ENCODE results near the gene CUL3. TPM values are rescaled to one million over a fixed set of nuclear protein-coding genes. Genes with fewer than 3 reads are reported as not detected.
"Not testable (repeated sequence)": the region's sequence is repeated elsewhere in the genome, so short reads cannot be mapped to it uniquely, and the experiment has no call there.

Gene CUL3
- total RNA-seq, 1 donor from 2014 or later: 98.6 TPM

DNA sequence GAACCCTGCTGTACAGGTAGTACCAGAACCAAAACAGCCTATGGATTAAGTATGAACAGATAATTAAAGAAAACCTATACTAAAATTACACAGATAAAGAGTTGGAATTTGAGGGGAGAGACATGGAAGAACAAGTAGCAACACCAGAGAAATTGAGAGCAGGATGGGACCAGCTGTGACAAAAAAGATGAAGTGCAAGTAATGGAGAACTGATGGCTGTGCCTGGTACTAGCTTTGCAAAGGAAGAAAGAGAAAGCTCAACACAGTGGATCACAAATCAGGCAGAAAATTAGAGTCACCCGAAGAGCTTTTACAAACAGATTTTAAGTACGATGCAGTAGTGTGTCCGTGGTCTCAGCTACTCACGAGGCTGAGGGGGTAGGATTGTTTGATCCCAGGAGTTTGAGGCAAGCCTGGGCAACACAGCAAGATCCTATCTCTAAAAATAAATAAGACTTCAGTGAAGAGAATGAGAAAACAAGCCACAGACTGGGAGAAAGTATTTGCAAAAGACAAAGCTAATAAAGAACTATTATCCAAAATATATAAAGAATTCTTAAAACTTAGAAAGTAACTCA, 46.5 kb downstream of the CUL3 start:
- DNase-seq: no peak

DNA sequence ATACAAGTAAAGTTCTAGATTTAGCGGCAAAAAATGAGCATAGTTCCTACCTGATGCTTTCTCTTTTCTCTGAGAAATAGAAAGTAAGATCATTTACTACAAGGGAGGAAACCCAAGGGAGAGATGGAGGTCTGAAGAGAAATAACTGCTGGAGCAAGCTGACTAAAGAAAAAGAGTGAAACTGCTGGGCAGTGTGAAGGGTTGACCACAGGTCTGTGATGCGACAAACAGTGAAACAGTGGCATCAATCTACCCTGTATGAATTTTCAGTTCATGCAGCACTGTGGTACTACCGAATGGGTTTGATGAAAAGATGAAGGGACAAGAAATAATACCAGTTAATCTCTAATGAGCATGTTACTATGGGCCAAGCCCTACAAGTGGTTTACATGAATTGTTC, 52.2 kb downstream of the CUL3 start:
- no peak for DNase-seq

DNA sequence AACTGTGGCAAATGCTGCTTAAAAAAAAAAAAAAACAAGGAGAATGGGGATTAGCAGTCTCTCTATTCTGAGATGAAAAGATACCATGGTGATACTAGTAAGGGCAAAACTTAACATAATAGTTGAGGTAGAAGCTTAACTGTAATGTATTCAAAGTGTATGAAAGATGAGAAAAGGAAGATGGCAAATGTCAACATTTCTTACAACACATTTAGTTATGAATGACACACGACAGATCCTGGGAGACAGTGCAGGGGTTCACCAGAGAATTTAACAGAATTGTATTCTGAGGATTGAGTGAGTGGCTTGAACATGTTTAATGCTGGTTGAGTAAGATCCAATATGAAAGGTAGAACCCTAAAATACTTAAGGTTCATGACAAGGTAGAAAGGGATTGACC, 52.7 kb downstream of the CUL3 start:
- no peak for DNase-seq

DNA sequence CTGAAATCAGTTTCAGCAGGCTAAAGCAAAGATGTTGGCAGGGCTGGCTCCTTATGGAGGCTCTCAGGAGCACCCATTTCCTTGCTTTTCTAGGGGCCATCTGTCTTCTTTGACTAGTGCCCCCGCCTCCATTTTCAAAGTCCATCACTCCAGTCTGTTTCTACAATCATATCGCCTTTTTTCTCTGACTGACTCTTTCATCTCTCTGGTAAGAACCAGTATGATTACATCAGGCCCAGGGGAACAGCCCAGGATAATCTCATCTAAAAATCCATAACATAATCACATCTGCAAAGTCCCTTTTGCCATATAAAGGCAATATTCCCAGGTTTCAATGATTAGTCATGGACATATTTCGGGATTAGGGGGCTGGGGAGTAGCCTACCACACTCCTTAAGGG, 57.0 kb downstream of the CUL3 start:
- DNase-seq: no peak

DNA sequence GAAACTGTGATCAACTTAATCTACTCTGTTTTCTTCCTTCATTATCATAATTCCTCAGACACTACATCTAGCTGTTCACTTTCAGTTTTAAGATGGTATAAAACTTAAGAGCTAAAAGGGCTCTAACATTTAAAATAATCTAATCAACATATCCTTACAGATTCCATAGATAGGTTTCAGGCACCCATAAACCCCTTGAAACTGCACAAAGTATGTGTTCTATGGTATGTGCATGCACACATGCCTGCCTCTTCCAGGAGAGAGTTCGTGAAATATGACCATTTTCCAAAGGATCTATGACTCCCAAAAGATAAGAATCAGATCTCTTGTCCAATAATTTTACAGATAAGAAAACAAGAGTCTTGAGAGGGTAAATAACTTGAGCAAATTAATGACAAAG, 59.4 kb downstream of the CUL3 start:
- DNase-seq: no peak

DNA sequence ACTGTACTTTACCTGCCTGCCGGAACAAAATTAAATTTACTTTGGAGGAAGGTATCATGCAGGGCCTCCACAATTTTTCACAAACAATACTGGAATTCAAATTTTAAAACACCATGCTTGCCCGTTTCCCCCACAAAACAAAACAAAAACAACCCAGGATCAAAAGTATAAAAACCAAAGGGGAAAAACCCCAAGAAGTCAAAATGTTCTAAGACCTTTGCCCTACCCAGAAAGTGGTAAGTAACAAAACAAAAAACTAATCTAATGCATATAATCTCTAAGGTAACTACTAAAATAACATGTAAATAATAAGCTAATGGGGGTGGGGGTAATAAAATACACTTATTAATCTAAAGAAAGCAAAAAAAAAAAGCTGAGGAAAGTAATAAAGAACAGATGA, 60.5 kb downstream of the CUL3 start:
- no peak for DNase-seq

DNA sequence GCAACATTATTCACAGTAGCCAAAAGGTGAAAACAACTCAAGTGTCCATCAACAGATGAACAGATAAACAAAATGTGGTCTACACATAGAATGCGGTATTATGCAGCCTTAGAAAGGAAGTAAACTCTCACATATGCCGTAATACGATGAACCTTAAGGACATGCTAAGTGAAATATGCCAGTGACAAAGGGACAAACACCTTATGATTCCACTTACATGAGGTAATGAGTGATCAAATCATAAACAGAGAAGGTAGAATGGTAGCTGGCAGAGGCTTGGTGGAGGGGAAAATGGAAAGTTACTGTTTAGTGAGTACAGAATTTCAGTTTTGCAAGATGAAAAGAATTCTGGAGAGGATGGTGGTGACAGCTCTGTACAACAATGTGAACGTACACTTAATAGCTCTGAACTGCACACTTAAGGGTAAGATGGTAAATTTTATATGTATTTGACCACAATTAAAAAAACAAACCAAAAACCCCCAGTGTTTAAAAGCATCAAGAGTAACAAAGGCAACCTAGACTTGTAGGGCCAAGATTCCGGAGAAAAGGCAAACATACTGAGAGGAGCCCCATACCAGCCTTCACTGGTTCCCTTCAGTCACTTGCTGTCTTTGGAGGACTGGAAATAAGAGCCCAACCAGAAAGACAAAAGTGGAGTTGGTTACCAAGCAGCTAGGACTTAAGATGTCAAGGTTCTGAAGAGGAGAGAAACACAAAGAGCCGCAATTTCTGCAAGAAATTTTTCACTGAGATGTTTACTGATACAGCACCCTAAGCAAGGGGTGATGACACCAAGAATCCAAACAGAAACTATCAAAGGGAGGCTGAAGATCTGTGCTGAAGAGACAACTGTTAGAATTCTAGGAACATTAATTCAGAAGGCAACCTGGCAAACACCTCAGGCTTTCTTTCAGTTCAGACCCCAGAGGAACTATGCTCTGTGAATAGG, 61.3 kb downstream of the CUL3 start:
- no peak for DNase-seq

DNA sequence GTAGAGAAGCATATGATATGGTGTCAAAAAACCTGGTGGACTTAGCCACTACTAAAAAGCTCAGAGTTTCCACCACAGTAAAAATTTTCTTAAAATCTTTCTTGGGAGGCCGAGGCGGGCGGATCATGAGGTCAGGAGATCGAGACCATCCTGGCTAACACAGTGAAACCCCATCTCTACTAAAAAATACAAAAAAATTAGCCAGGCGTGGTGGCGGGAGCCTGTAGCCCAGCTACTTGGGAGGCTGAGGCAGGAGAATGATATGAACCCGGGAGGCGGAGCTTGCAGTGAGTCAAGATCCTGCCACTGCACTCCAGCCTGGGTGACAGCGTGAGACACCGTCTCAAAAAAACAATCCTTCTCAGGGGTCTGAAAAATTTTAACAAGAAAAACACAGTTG, 62.7 kb downstream of the CUL3 start:
- DNase-seq: not testable (repeated sequence)

DNA sequence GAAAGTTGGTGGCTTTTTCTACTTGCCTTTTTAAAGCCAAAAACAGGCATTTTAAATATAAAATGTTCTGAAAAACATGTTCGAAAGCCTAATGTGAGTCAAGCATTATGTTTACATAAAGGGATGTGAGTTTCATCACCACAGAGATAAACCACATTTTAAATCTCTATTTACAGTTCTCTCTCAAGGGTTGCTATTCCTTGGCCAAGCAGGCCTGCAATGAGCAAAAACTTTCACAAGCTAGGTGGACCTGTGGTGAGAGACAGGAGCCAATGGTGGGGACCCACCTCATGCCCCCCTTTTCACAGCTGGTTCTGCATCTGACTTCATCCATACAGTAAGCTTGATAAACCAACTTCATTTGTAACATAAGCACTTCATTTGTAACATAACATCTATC, 65.1 kb downstream of the CUL3 start:
- DNase-seq: no peak

DNA sequence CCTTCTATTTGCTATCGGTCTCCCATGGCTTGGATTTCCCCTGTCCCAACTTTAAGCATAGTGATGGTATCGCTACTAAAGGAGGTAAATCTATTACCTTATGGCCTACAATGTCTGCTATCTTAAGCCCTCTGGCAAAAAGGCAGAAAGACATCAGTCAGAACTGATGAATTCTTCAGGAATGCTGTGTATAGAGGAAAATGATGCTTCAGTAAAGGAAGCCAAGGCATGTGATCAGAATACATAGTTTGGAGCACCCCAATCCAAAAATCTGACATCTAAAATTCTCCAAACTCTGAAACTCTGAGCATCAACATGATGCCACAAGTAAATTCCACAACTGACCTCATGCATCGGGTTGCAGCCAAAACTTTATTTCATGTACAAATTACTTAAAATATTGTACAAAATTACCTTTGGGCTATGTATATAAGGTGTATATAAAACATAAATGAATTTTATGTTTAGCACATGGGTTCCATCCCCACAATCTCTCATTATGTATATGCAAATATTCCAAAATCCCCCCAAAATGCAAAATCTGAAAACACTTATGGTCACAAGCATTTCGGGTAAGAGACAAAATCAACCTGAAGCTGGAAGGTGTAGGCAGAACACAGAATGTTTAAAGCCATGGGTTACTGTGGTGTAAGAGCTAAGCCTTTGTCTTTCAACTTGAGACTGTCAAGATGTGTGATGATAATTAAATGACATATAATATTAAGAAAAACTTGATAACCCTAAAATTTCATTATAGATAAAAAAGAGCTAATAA, 66.2 kb downstream of the CUL3 start:
- no peak for DNase-seq

DNA sequence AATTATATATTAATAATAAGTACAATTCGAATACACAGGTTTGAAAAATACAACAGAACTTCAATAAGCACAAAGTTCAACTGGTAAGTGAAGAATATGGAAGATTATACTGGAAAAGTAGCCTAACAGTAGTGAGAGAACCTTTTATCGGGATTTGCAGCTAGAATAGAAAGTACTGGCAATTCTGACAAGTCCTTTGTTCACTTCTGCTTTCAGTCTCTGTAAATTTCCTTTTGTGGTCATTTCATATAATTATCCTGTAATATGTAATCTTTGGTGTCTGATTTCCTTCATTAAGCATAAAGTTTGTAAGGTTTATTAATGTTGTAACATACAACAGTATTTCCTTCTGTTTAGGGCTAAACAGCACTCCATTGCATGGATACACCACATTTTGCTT, 67.2 kb downstream of the CUL3 start:
- no peak for DNase-seq

DNA sequence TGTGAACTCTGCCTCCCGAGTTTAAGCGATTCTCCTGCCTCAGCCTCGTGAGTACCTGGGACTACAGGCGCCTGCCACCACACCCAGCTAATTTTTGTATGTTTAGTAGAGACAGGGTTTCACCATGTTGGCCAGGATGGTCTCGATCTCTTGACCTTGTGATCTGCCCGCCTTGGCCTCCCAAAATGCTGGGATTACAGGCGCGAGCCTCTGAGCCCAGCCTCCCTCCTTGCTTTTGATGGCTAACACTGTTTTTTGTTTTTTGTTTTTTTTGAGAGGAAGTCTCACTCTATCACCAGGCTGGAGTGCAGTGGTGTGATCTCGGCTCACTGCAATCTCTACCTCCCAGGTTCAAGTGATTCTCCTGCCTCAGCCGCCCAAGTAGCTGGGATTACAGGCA, 68.8 kb downstream of the CUL3 start:
- DNase-seq: not testable (repeated sequence)

DNA sequence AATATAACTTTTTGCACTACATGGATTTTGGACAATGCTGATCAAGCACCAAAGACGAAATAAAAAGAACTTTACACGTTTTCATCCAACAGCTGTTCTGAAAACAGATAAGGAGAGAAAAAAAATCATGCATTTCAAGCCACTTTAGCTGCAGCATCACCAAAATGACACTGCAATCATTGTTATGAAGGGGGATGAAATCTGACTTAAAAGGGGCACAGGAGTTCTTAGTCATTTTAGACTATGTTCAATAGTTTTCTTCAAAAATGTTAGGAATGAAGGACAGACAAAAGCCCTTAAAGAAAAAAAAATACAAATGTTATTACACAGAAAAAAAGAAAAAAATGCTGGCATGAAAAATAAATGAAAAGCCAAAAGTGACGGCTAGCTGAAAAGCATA, 71.2 kb downstream of the CUL3 start:
- no peak for DNase-seq

DNA sequence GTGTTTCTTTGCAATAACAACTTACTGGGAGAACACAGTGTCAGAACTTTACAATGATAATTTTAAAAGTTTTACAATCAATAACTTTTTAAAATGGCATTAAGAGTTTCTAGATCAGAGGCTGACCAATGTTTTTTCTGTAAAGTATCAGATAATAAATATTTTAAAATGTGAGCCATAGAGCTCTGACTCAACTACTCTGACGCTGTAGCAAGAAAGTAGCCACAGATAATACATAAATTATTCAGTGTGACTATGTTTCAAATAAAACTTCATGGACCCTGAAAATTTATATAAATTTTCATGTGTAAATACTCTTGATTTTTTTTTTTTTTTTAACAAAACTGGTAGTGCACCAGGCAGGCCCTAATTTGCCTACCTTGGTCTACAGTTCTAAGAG, 77.4 kb downstream of the CUL3 start:
- DNase-seq: no peak

DNA sequence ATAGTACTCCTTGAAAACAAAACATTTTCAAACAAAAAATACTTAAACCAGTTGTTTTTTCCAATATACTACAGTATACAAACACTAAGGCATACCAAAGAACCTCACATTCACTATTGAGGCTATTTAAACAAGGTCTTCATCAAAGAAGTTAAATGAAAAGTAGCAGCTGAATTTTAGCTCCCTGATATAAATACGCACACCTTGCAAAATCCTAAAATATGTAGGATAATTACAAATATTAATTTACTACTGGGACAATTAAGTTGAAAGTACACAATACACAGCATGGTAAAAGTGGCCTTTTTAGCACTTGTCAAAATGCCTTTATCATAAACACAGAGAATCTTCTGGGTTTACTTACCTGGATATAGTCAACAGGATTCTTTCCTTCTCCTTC, 78.7 kb downstream of the CUL3 start:
- no peak for DNase-seq

DNA sequence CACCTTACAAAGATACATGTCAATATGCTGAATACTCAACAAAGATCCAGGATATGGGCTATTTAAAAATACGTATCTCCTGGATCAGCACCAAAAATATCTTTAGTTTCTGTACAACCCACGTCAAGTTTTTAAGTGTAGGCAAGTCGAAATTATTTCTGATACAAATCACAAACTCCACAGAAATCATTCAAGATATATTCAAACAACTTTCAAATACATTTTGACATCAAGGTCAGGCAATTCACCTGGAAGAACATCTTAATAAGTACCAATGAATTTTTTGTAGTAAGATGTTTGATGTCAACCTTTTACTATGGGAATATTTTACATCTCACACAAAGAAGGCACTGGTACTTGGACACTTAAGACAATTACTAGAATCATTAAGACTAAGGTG, 86.2 kb downstream of the CUL3 start:
- no peak for DNase-seq

DNA sequence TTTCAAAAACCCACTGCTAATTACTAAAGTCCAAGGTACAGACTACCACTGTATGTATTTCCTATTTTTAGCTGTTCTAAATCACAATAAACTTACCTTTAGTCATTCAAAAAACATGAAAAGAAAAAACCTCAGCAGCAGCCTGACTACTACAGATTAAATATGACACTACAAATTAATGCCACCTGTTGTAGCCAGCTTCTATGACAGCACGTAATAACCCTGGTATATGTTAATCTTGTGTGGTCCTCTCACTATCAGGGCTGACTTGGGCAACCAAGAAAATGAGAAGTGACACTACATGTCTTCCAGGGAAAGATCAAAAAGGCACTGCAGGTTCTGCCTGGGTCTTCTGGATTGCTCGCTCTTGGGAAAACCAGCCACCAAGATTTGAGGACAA, 92.6 kb downstream of the CUL3 start:
- DNase-seq: no peak

DNA sequence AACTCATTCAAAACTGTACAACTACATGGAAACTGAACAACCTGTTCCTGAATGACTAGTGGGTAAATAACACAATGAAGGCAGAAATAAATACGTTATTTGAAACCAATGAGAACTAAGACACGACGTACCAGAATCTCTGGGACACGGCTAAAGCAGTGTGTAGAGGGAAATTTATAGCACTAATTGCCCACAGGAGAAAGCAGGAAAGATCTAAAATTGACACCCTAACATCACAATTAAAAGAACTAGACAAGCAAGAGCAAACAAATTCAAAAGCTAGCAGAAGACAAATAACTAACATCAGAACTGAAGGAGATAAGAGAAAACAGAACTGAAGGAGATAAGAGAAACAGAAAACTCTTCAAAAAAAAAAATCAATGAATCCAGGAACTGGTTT, 97.2 kb downstream of the CUL3 start:
- not testable (repeated sequence) for DNase-seq

DNA sequence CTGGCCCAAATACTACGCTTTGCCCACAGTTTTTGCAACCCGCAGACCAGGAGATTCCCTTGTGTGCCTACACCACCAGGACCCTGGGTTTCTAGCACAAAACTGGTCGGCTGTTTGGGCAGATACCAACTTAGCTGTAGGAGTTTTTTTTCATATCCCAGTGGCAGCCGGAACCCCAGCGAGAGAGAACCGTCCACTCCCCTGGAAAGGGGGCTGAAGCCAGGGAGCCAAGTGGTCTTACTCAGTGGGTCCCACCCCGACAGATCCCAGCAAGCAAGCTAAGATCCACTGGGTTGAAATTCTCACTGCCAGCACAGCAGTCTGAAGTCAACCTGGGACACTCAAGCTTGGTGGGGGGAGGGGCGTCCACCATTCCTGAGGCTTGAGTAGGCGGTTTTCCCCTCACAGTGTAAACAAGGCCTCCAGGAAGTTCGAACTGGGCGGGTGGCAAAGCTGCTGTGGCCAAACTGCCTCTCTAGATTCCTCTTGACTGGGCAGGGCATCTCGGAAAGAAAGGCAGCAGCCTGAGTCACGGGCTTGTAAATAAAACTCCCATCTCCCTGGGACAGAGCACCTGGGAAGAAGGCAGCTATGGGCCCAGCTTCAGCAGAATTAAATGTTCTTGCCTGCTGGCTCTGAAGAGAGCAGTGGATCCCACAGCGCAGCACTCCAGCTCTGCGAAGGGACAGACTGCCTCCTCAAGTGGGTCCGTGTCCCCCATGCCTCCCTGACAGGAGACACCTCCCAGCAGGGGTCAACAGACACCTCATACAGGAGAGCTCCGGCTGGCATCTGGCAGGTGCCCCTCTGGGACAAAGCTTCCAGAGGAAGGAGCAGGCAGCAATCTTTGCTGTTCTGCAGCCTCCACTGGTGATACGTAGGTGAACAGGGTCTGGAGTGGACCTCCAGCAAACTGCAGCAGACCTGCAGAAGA, 99.8 kb downstream of the CUL3 start:
- not testable (repeated sequence) for DNase-seq

DNA sequence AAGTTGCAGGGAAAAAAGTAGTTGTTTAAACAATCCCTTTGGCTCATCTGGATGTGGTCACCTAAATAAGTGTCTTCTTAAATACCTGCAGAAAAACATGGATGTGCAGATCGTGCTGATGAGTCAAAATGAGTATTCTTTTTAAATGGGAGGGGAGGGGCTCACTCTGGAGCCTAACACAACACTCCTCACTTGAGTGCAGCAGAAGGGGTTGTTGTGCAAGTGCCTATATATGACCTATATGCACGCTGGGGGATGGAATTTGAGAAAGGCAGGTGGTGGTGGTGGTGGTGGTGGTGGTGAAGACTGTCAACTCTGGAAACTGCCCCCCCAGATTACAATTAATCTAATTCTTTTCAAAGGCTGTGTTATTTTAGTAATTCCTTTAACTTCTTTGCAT, 105.3 kb downstream of the CUL3 start:
- no peak for DNase-seq

DNA sequence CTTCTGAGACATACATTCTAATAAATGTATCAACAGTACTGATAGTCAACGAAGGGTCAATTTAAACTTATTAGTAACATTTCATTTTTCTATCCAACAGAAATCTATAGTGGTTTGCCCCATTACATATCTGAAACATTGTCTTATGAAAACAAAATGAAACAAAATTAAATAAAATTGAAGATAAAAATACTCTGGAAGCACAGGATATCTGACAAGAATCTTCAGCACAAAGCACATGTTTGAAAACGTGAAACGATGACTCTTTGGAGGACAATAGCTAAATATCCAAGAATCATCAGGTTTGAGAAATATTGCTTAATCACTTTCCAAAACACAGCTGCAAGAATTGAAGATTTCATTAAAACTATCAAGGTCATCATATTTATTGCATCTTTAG, 112.3 kb downstream of the CUL3 start:
- no peak for DNase-seq

DNA sequence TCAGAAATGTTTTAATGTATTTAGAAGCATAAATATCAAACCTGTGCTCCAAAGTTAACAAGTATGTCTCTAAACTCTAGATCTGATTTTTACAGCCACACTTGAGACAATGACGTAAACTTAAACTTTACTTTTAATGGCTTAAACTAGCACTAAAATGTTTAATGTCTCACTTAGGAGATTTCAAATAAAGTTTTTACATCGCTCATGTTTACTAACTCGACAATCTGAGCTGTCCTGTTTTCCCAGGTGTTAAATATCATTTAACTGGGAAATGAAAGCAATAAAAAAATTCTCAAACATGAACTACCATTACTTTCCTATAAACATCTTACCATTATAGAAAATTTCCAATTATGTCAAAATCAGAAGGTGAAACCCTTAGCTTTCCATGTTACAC, 113.0 kb downstream of the CUL3 start:
- no peak for DNase-seq
